ENCODE results near the gene KRT86. TPM values are rescaled to one million over a fixed set of nuclear protein-coding genes. Genes with fewer than 3 reads are reported as not detected.
"Not testable (repeated sequence)": the region's sequence is repeated elsewhere in the genome, so short reads cannot be mapped to it uniquely, and the experiment has no call there.

The KRT86 gene
- total and polyA plus RNA-seq, 2 donors (not counting 1 experiment from before 2014, with no cell fraction given): not detected

DNA sequence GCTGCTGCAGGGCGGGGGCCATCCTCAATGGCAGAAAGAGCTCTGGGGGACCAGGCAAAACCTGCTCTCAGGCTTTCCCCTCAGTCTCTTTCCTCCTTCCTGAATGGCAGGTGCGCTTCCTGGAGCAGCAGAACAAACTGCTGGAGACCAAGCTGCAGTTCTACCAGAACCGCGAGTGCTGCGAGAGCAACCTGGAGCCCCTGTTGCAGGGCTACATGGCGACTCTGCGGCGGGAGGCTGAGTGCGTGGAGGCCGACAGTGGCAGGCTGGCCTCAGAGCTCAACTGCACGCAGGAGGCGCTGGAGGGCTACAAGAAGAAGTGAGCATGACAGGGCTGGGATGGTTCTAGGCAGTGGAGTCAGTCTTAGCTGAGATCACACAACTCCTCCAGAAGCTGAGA, 69.7 kb downstream of the KRT86 start:
- Histone ChIP-seq H3K27me3 (replicated peaks in 1 of 4; ENCODE audit: control extremely low read depth in 1 of 4, control insufficient read depth in 3 of 4, insufficient read depth in 4 of 4, low read length in 3 of 4) (peaks cover 0 to 7% (median 0%) of the 10 kb centered on the region in 4 experiments), H3K79me2 (ENCODE audit: control insufficient read depth, insufficient read depth, low read length) (no peaks in the 10 kb centered on the region), H3K4me2 (replicated peaks; ENCODE audit: low read depth, low read length, poor library complexity, severe bottlenecking) (no peak overlapping the region), H4K20me1 (ENCODE audit: control insufficient read depth, insufficient read depth, low read length, poor library complexity, severe bottlenecking) (no peaks in the 10 kb centered on the region), H3K36me3 (replicated peaks in 1 of 2; ENCODE audit: control extremely low read depth in 1 of 2, control insufficient read depth in 1 of 2, extremely low read depth in 1 of 2, insufficient read depth in 2 of 2, low read length in 1 of 2) (no peaks in the 10 kb centered on the region), H3K4me3 (ENCODE audit: control extremely low read depth in 1 of 5, extremely low read depth in 1 of 5, insufficient read depth in 1 of 5, low read depth in 2 of 5, low read length in 4 of 5) (no peak overlapping the region), H3K4me1 (ENCODE audit: control insufficient read depth in 2 of 2, insufficient read depth in 2 of 2, low read length in 2 of 2) (no peaks in the 10 kb centered on the region), H3K27ac (ENCODE audit: low read length in 2 of 2) (no peak overlapping the region), H3K9me3 (ENCODE audit: control extremely low read depth in 1 of 3, control insufficient read depth in 2 of 3, insufficient read depth in 1 of 3, low read length in 2 of 3) (peaks cover 0 to 7% (median 0%) of the 10 kb centered on the region in 3 donors), H2AFZ (ENCODE audit: insufficient read depth, low read depth, low read length, poor library complexity, severe bottlenecking) (no peak overlapping the region), H3K9ac (ENCODE audit: low read length) (no peak overlapping the region)
- no peak overlapping the region for H3K27ac Mint-ChIP-seq
- no peak for TF ChIP-seq EZH2 (IDR thresholded peaks at IDR 0.05; ENCODE audit: borderline replicate concordance, insufficient read depth, low read depth, low read length, poor library complexity, severe bottlenecking)
- TF ChIP-seq, protein P1, sequence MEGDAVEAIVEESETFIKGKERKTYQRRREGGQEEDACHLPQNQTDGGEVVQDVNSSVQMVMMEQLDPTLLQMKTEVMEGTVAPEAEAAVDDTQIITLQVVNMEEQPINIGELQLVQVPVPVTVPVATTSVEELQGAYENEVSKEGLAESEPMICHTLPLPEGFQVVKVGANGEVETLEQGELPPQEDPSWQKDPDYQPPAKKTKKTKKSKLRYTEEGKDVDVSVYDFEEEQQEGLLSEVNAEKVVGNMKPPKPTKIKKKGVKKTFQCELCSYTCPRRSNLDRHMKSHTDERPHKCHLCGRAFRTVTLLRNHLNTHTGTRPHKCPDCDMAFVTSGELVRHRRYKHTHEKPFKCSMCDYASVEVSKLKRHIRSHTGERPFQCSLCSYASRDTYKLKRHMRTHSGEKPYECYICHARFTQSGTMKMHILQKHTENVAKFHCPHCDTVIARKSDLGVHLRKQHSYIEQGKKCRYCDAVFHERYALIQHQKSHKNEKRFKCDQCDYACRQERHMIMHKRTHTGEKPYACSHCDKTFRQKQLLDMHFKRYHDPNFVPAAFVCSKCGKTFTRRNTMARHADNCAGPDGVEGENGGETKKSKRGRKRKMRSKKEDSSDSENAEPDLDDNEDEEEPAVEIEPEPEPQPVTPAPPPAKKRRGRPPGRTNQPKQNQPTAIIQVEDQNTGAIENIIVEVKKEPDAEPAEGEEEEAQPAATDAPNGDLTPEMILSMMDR (IDR thresholded peaks at IDR 0.05): no peak
- ATAC-seq (ENCODE audit: low read depth) (no peak), DNase-seq (no peak)
- no peaks in the 10 kb centered on the region for H3K9me3 Mint-ChIP-seq (ENCODE audit: insufficient read depth)
- H3K4me1 Mint-ChIP-seq: no peaks in the 10 kb centered on the region
- CTCF ChIA-PET: no interaction called here
- POLR2A ChIA-PET: no interaction called here
- intact Hi-C loops (cut with micrococcal nuclease): no loop called here
- peaks cover 11% of the 10 kb centered on the region for H3K27me3 Mint-ChIP-seq
- 95% methylated on average over 12 of the region's 12 CpGs for WGBS (ENCODE audit: insufficient coverage)
- no peak overlapping the region for H3K4me3 Mint-ChIP-seq

DNA sequence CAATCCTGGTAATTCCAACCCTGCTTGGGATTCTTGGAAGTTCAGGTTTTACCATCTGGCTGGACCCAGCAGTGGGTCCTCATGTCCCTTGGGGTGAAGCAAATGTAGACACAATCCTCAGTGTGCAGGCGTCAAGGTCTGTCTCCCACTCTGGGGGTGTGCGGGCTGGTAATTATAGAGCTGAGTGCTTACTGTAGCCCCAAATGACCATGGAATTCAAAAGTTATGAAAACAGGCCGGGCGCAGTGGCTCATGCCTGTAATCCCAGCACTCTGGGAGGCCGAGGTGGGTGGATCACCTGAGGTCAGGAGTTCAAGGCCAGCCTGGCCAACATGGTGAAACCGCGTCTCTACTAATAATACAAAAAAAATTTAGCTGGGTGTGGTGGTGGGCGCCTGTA, 70.6 kb downstream of the KRT86 start:
- H3K9ac ChIP-seq (ENCODE audit: low read length); H3K4me1 Mint-ChIP-seq; H3K27ac Mint-ChIP-seq; DNase-seq; H4K20me1 ChIP-seq (ENCODE audit: control insufficient read depth, insufficient read depth, low read length, poor library complexity, severe bottlenecking); H3K9me3 Mint-ChIP-seq (ENCODE audit: insufficient read depth); H3K27me3 ChIP-seq (replicated peaks in 1 of 4; ENCODE audit: control extremely low read depth in 1 of 4, control insufficient read depth in 3 of 4, insufficient read depth in 4 of 4, low read length in 3 of 4); H3K27ac ChIP-seq (ENCODE audit: low read length in 2 of 2); H3K9me3 ChIP-seq (ENCODE audit: control extremely low read depth in 1 of 3, control insufficient read depth in 2 of 3, insufficient read depth in 1 of 3, low read length in 2 of 3); CTCF ChIA-PET; H3K4me1 ChIP-seq (ENCODE audit: control insufficient read depth in 2 of 2, insufficient read depth in 2 of 2, low read length in 2 of 2); H3K4me3 ChIP-seq (ENCODE audit: control extremely low read depth in 1 of 5, extremely low read depth in 1 of 5, insufficient read depth in 1 of 5, low read depth in 2 of 5, low read length in 4 of 5); intact Hi-C loops (cut with micrococcal nuclease); H3K4me3 Mint-ChIP-seq; H3K4me2 ChIP-seq (replicated peaks; ENCODE audit: low read depth, low read length, poor library complexity, severe bottlenecking); H3K79me2 ChIP-seq (ENCODE audit: control insufficient read depth, insufficient read depth, low read length); POLR2A ChIA-PET; H3K36me3 ChIP-seq (replicated peaks in 1 of 2; ENCODE audit: control extremely low read depth in 1 of 2, control insufficient read depth in 1 of 2, extremely low read depth in 1 of 2, insufficient read depth in 2 of 2, low read length in 1 of 2); H2AFZ ChIP-seq (ENCODE audit: insufficient read depth, low read depth, low read length, poor library complexity, severe bottlenecking); ATAC-seq (ENCODE audit: low read depth): not testable (repeated sequence)
- WGBS (ENCODE audit: insufficient coverage): 100% methylated on average over 2 of the region's 8 CpGs
- H3K27me3 Mint-ChIP-seq: peaks cover 11% of the 10 kb centered on the region
